KMS-11 (cell line): ENCODE measurements around the gene AOAH.

Experiments
- H2AFZ ChIP-seq: fragments of 200-600 bp; sonication (generic); 2 replicates; pipeline ENCODE4 v1.6.1; 2016; ENCODE audit warnings: antibody characterized with exemption, mixed run types, low read depth
- H3K27ac ChIP-seq: fragments of 200-600 bp; sonication (generic); 2 replicates; pipeline ENCODE4 v1.6.1; 2016; ENCODE audit warnings: mild to moderate bottlenecking, mixed run types
- H3K27me3 ChIP-seq: fragments of 200-600 bp; sonication (generic); 2 replicates; pipeline ENCODE4 v1.6.1; 2017; ENCODE audit warnings: mild to moderate bottlenecking, low read depth, mixed run types, moderate library complexity; ENCODE audit not compliant: insufficient read depth
- H3K36me3 ChIP-seq: fragments of 200-600 bp; sonication (generic); 2 replicates; pipeline ENCODE4 v1.6.1; 2017; ENCODE audit warnings: mild to moderate bottlenecking, mixed run types; ENCODE audit not compliant: insufficient read depth
- H3K4me1 ChIP-seq: fragments of 200-600 bp; sonication (generic); 2 replicates; pipeline ENCODE4 v1.6.1; 2016; ENCODE audit warnings: mild to moderate bottlenecking, low read depth, mixed run types; ENCODE audit not compliant: poor library complexity, severe bottlenecking
- H3K4me2 ChIP-seq: fragments of 200-600 bp; sonication (generic); 2 replicates; pipeline ENCODE4 v1.7.0; 2016; ENCODE audit warnings: mild to moderate bottlenecking, mixed run types
- H3K4me3 ChIP-seq: fragments of 200-600 bp; sonication (generic); IDR thresholded peaks from 2 replicates; pipeline ENCODE4 v1.6.1; 2017; ENCODE audit warnings: low read depth, low read length, mixed read lengths; ENCODE audit not compliant: insufficient read depth
- H3K79me2 ChIP-seq: fragments of 200-600 bp; sonication (generic); 2 replicates; pipeline ENCODE4 v1.6.1; 2016; ENCODE audit warnings: low read depth, mixed run types; ENCODE audit not compliant: insufficient read depth
- H3K9ac ChIP-seq: fragments of 200-600 bp; sonication (generic); 2 replicates; pipeline ENCODE4 v1.6.1; 2016; ENCODE audit warnings: mild to moderate bottlenecking, mixed run types
- H4K20me1 ChIP-seq: fragments of 200-600 bp; sonication (generic); 2 replicates; pipeline ENCODE4 v1.6.1; 2016; ENCODE audit warnings: mild to moderate bottlenecking, mixed run types; ENCODE audit not compliant: insufficient read depth
- TF ChIP-seq, protein P1 (sequence below): fragments of 200-600 bp; sonication (generic); conservative IDR thresholded peaks from 2 replicates; pipeline ENCODE4 v1.6.1; 2017; ENCODE audit warnings: low read depth, mild to moderate bottlenecking, antibody characterized with exemption, low read length, moderate library complexity, mixed read lengths

AOAH gene

DNA sequence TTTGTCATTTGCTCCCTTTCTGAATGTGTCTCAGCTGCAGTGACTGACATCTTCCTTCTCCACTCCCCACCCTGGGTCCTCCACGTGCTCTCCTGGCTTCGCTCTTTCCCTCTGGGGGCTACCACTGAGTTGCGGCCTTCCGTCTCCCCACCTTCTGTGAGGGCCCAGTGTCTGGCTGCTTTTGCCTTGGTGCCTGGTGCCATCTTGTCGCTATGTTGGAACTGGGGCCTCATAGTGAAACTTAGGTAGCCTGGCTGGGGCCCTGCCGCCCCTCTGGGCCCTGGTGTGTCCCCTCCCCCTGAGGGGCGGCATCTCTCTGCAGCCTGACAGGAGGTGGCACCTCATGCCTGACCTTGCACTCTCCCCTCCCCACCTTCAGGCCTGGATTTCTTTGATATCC lies 190.6 kb downstream of the AOAH start:
- no peak overlapping the region for H3K9ac ChIP-seq
- no peaks in the 10 kb centered on the region for H3K27me3 ChIP-seq
- no peak overlapping the region for H3K4me2 ChIP-seq
- no peak overlapping the region for H3K4me3 ChIP-seq
- H3K4me1 ChIP-seq: no peaks in the 10 kb centered on the region
- TF ChIP-seq, protein P1, sequence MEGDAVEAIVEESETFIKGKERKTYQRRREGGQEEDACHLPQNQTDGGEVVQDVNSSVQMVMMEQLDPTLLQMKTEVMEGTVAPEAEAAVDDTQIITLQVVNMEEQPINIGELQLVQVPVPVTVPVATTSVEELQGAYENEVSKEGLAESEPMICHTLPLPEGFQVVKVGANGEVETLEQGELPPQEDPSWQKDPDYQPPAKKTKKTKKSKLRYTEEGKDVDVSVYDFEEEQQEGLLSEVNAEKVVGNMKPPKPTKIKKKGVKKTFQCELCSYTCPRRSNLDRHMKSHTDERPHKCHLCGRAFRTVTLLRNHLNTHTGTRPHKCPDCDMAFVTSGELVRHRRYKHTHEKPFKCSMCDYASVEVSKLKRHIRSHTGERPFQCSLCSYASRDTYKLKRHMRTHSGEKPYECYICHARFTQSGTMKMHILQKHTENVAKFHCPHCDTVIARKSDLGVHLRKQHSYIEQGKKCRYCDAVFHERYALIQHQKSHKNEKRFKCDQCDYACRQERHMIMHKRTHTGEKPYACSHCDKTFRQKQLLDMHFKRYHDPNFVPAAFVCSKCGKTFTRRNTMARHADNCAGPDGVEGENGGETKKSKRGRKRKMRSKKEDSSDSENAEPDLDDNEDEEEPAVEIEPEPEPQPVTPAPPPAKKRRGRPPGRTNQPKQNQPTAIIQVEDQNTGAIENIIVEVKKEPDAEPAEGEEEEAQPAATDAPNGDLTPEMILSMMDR: no peak
- H4K20me1 ChIP-seq: no peaks in the 10 kb centered on the region
- no peak overlapping the region for H3K27ac ChIP-seq
- no peaks in the 10 kb centered on the region for H3K36me3 ChIP-seq
- no peaks in the 10 kb centered on the region for H3K79me2 ChIP-seq
- no peak overlapping the region for H2AFZ ChIP-seq

DNA sequence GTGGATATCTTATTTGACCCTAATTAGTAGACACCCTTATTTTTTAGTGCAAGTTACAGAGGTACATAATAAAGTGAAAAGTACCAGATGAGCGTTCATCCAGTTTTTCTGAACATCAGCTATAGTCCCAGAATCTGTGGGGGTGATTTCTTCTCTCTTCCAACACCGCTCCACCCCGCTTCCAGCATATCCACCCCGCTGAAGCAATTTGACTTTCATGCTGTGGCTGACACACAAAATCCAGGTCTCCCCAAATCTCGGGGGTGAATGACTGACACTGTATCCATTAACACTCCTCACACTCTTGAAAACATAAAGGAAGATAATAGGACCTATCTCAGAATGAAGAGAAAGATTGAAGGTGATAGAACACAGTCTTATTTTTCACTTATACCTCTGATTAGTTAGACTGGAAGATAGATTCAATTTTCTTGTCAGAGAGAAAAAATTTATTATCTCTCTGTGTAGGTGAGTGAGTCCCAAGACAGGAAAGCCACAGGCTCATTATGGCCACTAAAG lies 191.3 kb downstream of the AOAH start:
- H3K27ac ChIP-seq: no peak overlapping the region
- no peaks in the 10 kb centered on the region for H3K79me2 ChIP-seq
- no peaks in the 10 kb centered on the region for H3K27me3 ChIP-seq
- H3K4me3 ChIP-seq: no peak overlapping the region
- no peaks in the 10 kb centered on the region for H3K36me3 ChIP-seq
- H4K20me1 ChIP-seq: no peaks in the 10 kb centered on the region
- H3K9ac ChIP-seq: no peak overlapping the region
- no peaks in the 10 kb centered on the region for H3K4me1 ChIP-seq
- no peak overlapping the region for H3K4me2 ChIP-seq
- H2AFZ ChIP-seq: no peak overlapping the region
- TF ChIP-seq, protein P1: no peak

DNA sequence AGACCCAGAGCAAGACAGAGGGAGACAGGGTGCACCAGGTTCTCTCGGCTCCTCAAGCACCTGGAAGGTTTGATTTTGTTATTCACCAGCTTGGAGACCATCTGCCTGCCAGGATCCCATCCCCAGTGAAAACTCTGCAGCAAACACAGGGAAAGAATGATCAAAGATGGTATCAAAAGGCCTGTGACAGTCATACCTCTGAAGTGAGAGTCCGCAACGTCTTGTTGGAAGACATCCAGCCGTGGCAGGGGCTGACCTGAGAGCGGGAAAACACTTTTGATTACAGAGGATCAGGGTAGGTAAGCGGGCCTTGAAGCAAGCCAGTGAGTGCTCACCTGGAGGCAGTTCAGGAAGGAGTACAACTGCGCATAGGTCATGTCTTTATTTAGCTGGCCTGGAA lies 192.3 kb downstream of the AOAH start:
- TF ChIP-seq, protein P1: no peak
- no peak overlapping the region for H3K27ac ChIP-seq
- H4K20me1 ChIP-seq: no peaks in the 10 kb centered on the region
- H3K4me3 ChIP-seq: no peak overlapping the region
- no peaks in the 10 kb centered on the region for H3K27me3 ChIP-seq
- no peaks in the 10 kb centered on the region for H3K36me3 ChIP-seq
- H2AFZ ChIP-seq: no peak overlapping the region
- H3K4me2 ChIP-seq: no peak overlapping the region
- peaks cover 5% of the 10 kb centered on the region for H3K4me1 ChIP-seq
- no peaks in the 10 kb centered on the region for H3K79me2 ChIP-seq
- H3K9ac ChIP-seq: no peak overlapping the region

DNA sequence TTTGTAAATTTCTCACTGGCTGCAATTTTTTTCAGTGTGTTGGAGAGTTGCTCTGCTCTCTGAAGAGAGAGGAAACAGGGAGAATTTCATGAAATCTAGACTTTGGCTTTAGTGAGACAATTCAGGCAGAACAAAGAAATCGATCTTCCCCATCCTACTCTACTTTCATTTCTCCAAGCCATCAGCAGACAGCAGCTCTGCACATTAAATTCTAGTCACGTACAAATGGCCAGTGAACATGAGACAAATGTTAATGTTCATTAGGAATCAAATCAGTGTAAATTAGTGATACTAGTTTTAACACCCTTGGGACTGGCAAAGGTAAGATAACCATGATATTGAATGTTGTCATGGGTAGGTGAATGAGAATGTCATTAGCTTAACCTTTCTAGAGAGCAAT lies 193.8 kb downstream of the AOAH start:
- no peak overlapping the region for H3K4me3 ChIP-seq
- H2AFZ ChIP-seq: no peak overlapping the region
- H3K4me1 ChIP-seq: peaks cover 15% of the 10 kb centered on the region
- TF ChIP-seq, protein P1: no peak
- H3K27ac ChIP-seq: no peak overlapping the region
- no peak overlapping the region for H3K4me2 ChIP-seq
- no peaks in the 10 kb centered on the region for H3K27me3 ChIP-seq
- no peak overlapping the region for H3K9ac ChIP-seq
- H4K20me1 ChIP-seq: no peaks in the 10 kb centered on the region
- no peaks in the 10 kb centered on the region for H3K36me3 ChIP-seq
- H3K79me2 ChIP-seq: no peaks in the 10 kb centered on the region
